ENCODE measurements around the gene SLC10A1. TPM values are rescaled to one million over a fixed set of nuclear protein-coding genes. Genes with fewer than 3 reads are reported as not detected.

The SLC10A1 gene
- not detected in 2 replicates for total RNA-seq (2014; rRNA removed)
- Bru-seq, nascent RNA: percentile 4 among the genes with signal in this experiment
- BruChase-seq, experiment 1, labeled RNA remaining after a 6-hour chase: percentile 1 among the genes with signal in this experiment
- percentile 4 among the genes with signal in this experiment for BruChase-seq, experiment 2, labeled RNA remaining after a 2-hour chase
- long read RNA-seq, partial matches to known transcripts: 0 of 7 reads
- long read RNA-seq, other reads (novel, unspliced or antisense): 7 of 7 reads

GRCh38 chr14:69796797-69797500 is at the start of gene SLC10A1:
SLC10A1 (minus strand) TSS chr14:69797241; CDS start chr14:69797155, 86 bp downstream.
- Histone ChIP-seq H3K4me1 (ENCODE audit: insufficient read depth, low read length) (no peaks in the 10 kb centered on the region), H4K20me1 (ENCODE audit: low read length) (no peaks in the 10 kb centered on the region), H3K4me2 (ENCODE audit: low read length) (no peak within 1 kb of the TSS), H2AFZ (ENCODE audit: low read length) (no peak within 1 kb of the TSS), H3F3A (ENCODE audit: low read length, unreplicated experiment) (no peaks in the 10 kb centered on the region), H3K4me3 (ENCODE audit: low read length) (no peak within 1 kb of the TSS), H3K79me2 (ENCODE audit: low read length) (no peaks in the 10 kb centered on the region), H3K9me3 (ENCODE audit: low read length) (no peaks in the 10 kb centered on the region), H3K9me2 (replicated peaks; ENCODE audit: low read length) (no peaks in the 10 kb centered on the region), H3K36me3 (ENCODE audit: low read depth, low read length) (no peaks in the 10 kb centered on the region), H3K27ac (ENCODE audit: low read length) (no peak within 1 kb of the TSS), H3K9ac (ENCODE audit: low read length) (no peak within 1 kb of the TSS), H3K27me3 (ENCODE audit: low read length) (peaks cover 7% of the 10 kb centered on the region; the same call in 1 of the 2 replicates)
- DNase-seq (no peak), ATAC-seq (no peak)
- ChIA-PET POLR2A (ENCODE audit: unreplicated experiment) (no interaction called here), CTCF (no interaction called here)
- no peak for TF ChIP-seq EZH2 (IDR thresholded peaks at IDR 0.05; ENCODE audit: low read length, unreplicated experiment)
- TF ChIP-seq EZH2phosphoT487 (IDR thresholded peaks at IDR 0.05; ENCODE audit: borderline replicate concordance, low read length): no peak
- TF ChIP-seq CTCF (conservative IDR thresholded peaks at IDR 0.05; ENCODE audit: low read depth, low read length): no peak
- BruUV-seq (replicated peaks): no TSS peak
- intact Hi-C loops (cut with micrococcal nuclease): no loop called here

GRCh38 chr14:69845787-69846186 is 48.7 kb upstream of the SLC10A1 start:
- Histone ChIP-seq H3K9ac (ENCODE audit: low read length) (no peak overlapping the region), H3F3A (ENCODE audit: low read length, unreplicated experiment) (no peaks in the 10 kb centered on the region), H3K4me1 (ENCODE audit: insufficient read depth, low read length) (no peaks in the 10 kb centered on the region), H3K27ac (ENCODE audit: low read length) (no peak overlapping the region), H3K4me3 (ENCODE audit: low read length) (no peak overlapping the region), H3K36me3 (ENCODE audit: low read depth, low read length) (no peaks in the 10 kb centered on the region), H2AFZ (ENCODE audit: low read length) (no peak overlapping the region), H3K79me2 (ENCODE audit: low read length) (no peaks in the 10 kb centered on the region), H4K20me1 (ENCODE audit: low read length) (no peaks in the 10 kb centered on the region), H3K27me3 (ENCODE audit: low read length) (peaks cover 93% of the 10 kb centered on the region), H3K9me2 (replicated peaks; ENCODE audit: low read length) (no peaks in the 10 kb centered on the region), H3K4me2 (ENCODE audit: low read length) (no peak overlapping the region), H3K9me3 (ENCODE audit: low read length) (no peaks in the 10 kb centered on the region)
- no TSS peak for BruUV-seq (replicated peaks)
- ChIA-PET CTCF (no interaction called here), POLR2A (ENCODE audit: unreplicated experiment) (no interaction called here)
- DNase-seq (no peak), ATAC-seq (no peak)
- TF ChIP-seq EZH2 (IDR thresholded peaks at IDR 0.05; ENCODE audit: low read length, unreplicated experiment) (no peak), CTCF (conservative IDR thresholded peaks at IDR 0.05; ENCODE audit: low read depth, low read length) (no peak), EZH2phosphoT487 (IDR thresholded peaks at IDR 0.05; ENCODE audit: borderline replicate concordance, low read length) (no peak)
- intact Hi-C loops (cut with micrococcal nuclease): no loop called here

DNA sequence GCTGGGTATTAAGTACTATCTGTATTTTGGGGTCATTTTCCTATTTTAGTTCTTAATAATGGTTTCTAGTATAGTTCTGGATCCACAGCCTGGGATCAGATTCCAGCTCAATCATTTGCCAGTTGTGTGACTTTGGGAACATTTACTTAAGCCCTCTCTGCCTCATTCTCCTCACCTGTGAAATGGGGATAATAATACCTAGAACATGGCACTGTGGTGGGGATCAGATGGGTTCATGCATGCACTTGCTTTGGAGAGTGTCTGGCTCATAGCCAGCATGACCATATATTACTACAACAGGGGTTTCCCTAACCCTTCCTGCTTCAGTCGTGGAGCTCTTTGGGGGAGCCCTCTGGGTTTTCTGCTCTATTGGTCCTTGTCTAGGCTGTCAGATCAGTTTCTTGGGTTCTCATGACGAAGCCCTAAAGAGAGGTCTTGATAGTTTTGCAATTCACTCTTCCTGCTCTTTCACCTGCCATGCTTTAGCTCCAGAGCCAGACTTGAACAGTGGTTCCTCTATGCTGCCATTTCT is 48.1 kb upstream of the SLC10A1 start:
- Histone ChIP-seq H3K9me3 (ENCODE audit: low read length) (no peaks in the 10 kb centered on the region), H3K9me2 (replicated peaks; ENCODE audit: low read length) (no peaks in the 10 kb centered on the region), H4K20me1 (ENCODE audit: low read length) (no peaks in the 10 kb centered on the region), H3K27ac (ENCODE audit: low read length) (no peak overlapping the region), H3K4me1 (ENCODE audit: insufficient read depth, low read length) (no peaks in the 10 kb centered on the region), H3K36me3 (ENCODE audit: low read depth, low read length) (no peaks in the 10 kb centered on the region), H2AFZ (ENCODE audit: low read length) (no peak overlapping the region), H3K9ac (ENCODE audit: low read length) (no peak overlapping the region), H3K4me3 (ENCODE audit: low read length) (no peak overlapping the region), H3F3A (ENCODE audit: low read length, unreplicated experiment) (no peaks in the 10 kb centered on the region), H3K79me2 (ENCODE audit: low read length) (no peaks in the 10 kb centered on the region), H3K4me2 (ENCODE audit: low read length) (no peak overlapping the region), H3K27me3 (ENCODE audit: low read length) (peaks cover 93% of the 10 kb centered on the region)
- POLR2A ChIA-PET (ENCODE audit: unreplicated experiment): no interaction called here
- DNase-seq (no peak), ATAC-seq (no peak)
- intact Hi-C loops (cut with micrococcal nuclease): no loop called here
- CTCF ChIA-PET: no interaction called here
- TF ChIP-seq EZH2phosphoT487 (IDR thresholded peaks at IDR 0.05; ENCODE audit: borderline replicate concordance, low read length): no peak
- no peak for TF ChIP-seq CTCF (conservative IDR thresholded peaks at IDR 0.05; ENCODE audit: low read depth, low read length)
- BruUV-seq (replicated peaks): no TSS peak
